ENCODE measurements around the gene AFP. TPM values are rescaled to one million over a fixed set of nuclear protein-coding genes. Genes with fewer than 3 reads are reported as not detected.

Gene AFP
- total RNA-seq, 1 experiment from 2014 or later: not detected

DNA sequence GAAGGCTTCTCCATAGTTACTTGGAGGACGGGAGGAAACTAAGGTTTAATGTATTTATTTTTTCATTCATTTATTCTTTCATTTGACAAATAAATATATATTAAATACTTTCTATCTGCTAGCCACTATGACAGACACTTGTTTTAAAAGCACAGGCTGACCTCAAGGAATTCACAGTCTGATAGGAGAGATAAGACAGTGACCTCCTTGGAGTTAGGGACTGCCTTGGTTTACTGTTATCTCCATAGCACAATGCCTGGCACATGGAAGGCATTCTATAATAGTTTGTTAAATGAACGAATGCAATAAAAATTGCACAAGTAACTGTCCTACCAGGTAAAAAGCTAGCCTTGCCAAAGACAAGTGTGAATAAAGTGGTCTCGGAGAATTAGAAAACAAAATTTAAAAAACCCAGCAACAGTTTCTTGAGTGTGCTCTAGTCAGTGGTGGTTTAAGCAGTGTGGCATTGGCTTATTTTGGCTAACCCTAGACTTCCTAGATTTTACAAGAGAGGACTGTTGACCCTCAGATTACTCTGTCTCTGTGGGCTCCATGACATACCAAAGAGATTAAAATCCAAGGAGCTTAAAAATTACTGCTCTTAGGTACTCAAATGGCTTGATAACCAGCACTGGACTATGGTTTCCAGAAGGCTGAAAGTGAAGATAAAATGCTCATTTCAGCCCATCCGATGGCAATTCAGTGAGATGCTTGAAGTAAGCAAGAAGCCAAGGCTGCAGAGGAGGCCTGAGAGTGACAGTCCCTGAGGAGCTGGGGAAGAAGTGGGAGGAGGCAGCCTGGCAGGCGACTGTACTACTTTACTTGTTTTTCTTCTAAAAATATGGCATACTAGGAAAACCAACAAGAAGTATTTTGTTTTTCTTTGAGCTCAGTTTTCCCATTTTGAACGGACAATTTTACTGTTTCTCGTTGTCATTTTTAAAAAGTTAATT lies 9.6 kb downstream of the AFP start:
- intact Hi-C loops (cut with micrococcal nuclease; ENCODE audit: unreplicated experiment): loop anchor here (10.0 kb wide), 1 partner anchor 131 kb away; no protein-coding TSS in a partner anchor

GRCh38 chr4:73446336-73446938 lies 10.4 kb downstream of the AFP start:
- ChIA-PET CTCF (interaction anchor here (0.6 to 1.4 kb wide), 2 partner anchors 14 to 105 kb away, joined by 3 to 9 read pairs; no protein-coding TSS in a partner anchor), POLR2A (ENCODE audit: low non-redundant PET) (no interaction called here)
- intact Hi-C loops (cut with micrococcal nuclease; ENCODE audit: unreplicated experiment): loop anchor here (10.0 kb wide), 1 partner anchor 132 kb away; no protein-coding TSS in a partner anchor
- TF ChIP-seq CTCF (conservative IDR thresholded peaks at IDR 0.05; ENCODE audit: low read depth, low read length) (peak; percentile 67), EZH2 (IDR thresholded peaks at IDR 0.05; ENCODE audit: borderline replicate concordance, low read depth, low read length, poor library complexity, severe bottlenecking) (no peak)
- no peaks in the 10 kb centered on the region for H3K36me3 ChIP-seq (ENCODE audit: insufficient read depth, low read length, poor library complexity, severe bottlenecking)
- H3K27me3 ChIP-seq (replicated peaks; ENCODE audit: insufficient read depth, low read depth, low read length, poor library complexity): no peaks in the 10 kb centered on the region
- no peak overlapping the region for H3K27ac ChIP-seq (ENCODE audit: low read depth, low read length, poor library complexity, severe bottlenecking)
- H3K4me1 ChIP-seq (ENCODE audit: insufficient read depth, low read length, poor library complexity, severe bottlenecking): peaks cover 10% of the 10 kb centered on the region
- no TSS peak for BruUV-seq (replicated peaks)
- H3K9me3 ChIP-seq (ENCODE audit: low read depth, low read length, poor library complexity, severe bottlenecking): no peaks in the 10 kb centered on the region
- DNase-seq (ENCODE audit: low spot score): peak; percentile 53
- H3K4me3 ChIP-seq (ENCODE audit: low read depth, low read length, poor library complexity, severe bottlenecking): no peak overlapping the region

More for the DNA sequence above, 9.6 kb downstream of the AFP start:
- BruUV-seq (replicated peaks): no TSS peak
- Histone ChIP-seq H3K9me3 (ENCODE audit: low read depth, low read length, poor library complexity, severe bottlenecking) (no peaks in the 10 kb centered on the region), H3K4me3 (ENCODE audit: low read depth, low read length, poor library complexity, severe bottlenecking) (no peak overlapping the region), H3K27ac (ENCODE audit: low read depth, low read length, poor library complexity, severe bottlenecking) (no peak overlapping the region), H3K4me1 (ENCODE audit: insufficient read depth, low read length, poor library complexity, severe bottlenecking) (peaks cover 3% of the 10 kb centered on the region), H3K36me3 (ENCODE audit: insufficient read depth, low read length, poor library complexity, severe bottlenecking) (no peaks in the 10 kb centered on the region), H3K27me3 (replicated peaks; ENCODE audit: insufficient read depth, low read depth, low read length, poor library complexity) (no peaks in the 10 kb centered on the region)
- no peak for DNase-seq (ENCODE audit: low spot score)
- ChIA-PET CTCF (interaction anchor here (0.6 to 1.4 kb wide), 2 partner anchors 13 to 105 kb away, joined by 3 to 9 read pairs; no protein-coding TSS in a partner anchor), POLR2A (ENCODE audit: low non-redundant PET) (no interaction called here)
- TF ChIP-seq CTCF (conservative IDR thresholded peaks at IDR 0.05; ENCODE audit: low read depth, low read length): no peak
- TF ChIP-seq EZH2 (IDR thresholded peaks at IDR 0.05; ENCODE audit: borderline replicate concordance, low read depth, low read length, poor library complexity, severe bottlenecking): no peak

DNA sequence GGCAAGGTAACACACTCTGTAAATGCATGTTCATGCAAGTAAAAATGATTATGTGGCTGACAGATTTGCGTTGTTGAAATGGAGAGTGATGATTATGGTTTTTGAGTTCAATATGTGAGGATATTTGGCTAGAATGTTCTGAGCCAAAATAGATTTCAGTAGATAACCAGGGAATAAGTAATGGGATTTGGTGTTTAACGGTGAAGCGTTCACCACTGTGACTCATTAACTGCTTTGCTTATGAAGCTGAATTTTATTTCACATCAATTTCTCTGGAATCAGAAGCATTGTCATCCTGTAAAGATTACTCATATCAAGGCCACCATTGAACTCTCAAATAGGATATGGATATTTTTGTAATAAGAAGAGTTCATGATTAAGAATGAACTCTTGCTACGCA lies 11.7 kb downstream of the AFP start:
- intact Hi-C loops (cut with micrococcal nuclease; ENCODE audit: unreplicated experiment): loop anchor here (10.0 kb wide), 1 partner anchor 133 kb away; no protein-coding TSS in a partner anchor
- Histone ChIP-seq H3K4me1 (ENCODE audit: insufficient read depth, low read length, poor library complexity, severe bottlenecking) (peaks cover 14% of the 10 kb centered on the region), H3K4me3 (ENCODE audit: low read depth, low read length, poor library complexity, severe bottlenecking) (no peak overlapping the region), H3K36me3 (ENCODE audit: insufficient read depth, low read length, poor library complexity, severe bottlenecking) (no peaks in the 10 kb centered on the region), H3K27ac (ENCODE audit: low read depth, low read length, poor library complexity, severe bottlenecking) (no peak overlapping the region), H3K9me3 (ENCODE audit: low read depth, low read length, poor library complexity, severe bottlenecking) (no peaks in the 10 kb centered on the region), H3K27me3 (replicated peaks; ENCODE audit: insufficient read depth, low read depth, low read length, poor library complexity) (no peaks in the 10 kb centered on the region)
- ChIA-PET CTCF (no interaction called here), POLR2A (ENCODE audit: low non-redundant PET) (no interaction called here)
- DNase-seq (ENCODE audit: low spot score): no peak
- no peak for TF ChIP-seq CTCF (conservative IDR thresholded peaks at IDR 0.05; ENCODE audit: low read depth, low read length)
- no peak for TF ChIP-seq EZH2 (IDR thresholded peaks at IDR 0.05; ENCODE audit: borderline replicate concordance, low read depth, low read length, poor library complexity, severe bottlenecking)
- BruUV-seq (replicated peaks): no TSS peak

Data from A673 (cell line).